Tibial artery (tissue), 4 donors: Measurements from ENCODE around the gene RABGAP1L.

ENCODE experiments used
- DNase-seq, 2 donors: peaks; one replicate each; pipeline ENCODE4 v3.0.0-alpha.2; 2019
- H3K27ac ChIP-seq, 2 donors: fragments of 200-600 bp; sonication (generic) in 1 of 2; 1 replicate in 1 of 2; 2 replicates in 1 of 2; pipeline ENCODE4 v1.5.1; 2018 to 2019; ENCODE audit warnings: mild to moderate bottlenecking in 1 of 2
- H3K27me3 ChIP-seq, 2 donors: fragments of 200-600 bp; sonication (generic) in 1 of 2; one replicate each; pipeline versions ENCODE4 v1.5.1 to v1.6.0; 2016 to 2019
- H3K36me3 ChIP-seq, 3 donors: fragments of 200-600 bp; sonication (generic) in 2 of 3; one replicate each; pipeline ENCODE4 v1.5.1; 2016 to 2019; ENCODE audit warnings: mild to moderate bottlenecking in 2 of 3
- H3K4me1 ChIP-seq, 4 donors: fragments of 200-600 bp; sonication (generic) in 2 of 4; 1 replicate in 3 of 4; 2 replicates in 1 of 4; pipeline ENCODE4 v1.5.1; 2016 to 2019
- H3K4me3 ChIP-seq, 2 donors: fragments of 200-600 bp; sonication (generic) in 1 of 2; 1 replicate in 1 of 2; 2 replicates in 1 of 2; pipeline ENCODE4 v1.5.1; 2018 to 2019; ENCODE audit warnings: mild to moderate bottlenecking in 2 of 2
- H3K9me3 ChIP-seq, 3 donors: fragments of 200-600 bp; sonication (generic) in 1 of 3; one replicate each; pipeline ENCODE4 v1.5.1; 2016 to 2019
- CTCF ChIP-seq, 2 experiments: fragments of 200-600 bp in 1 of 2; fragments of 450-650 bp in 1 of 2; IDR thresholded peaks; one replicate each; pipeline ENCODE4 v1.5.1; 2017 to 2019; ENCODE audit warnings: antibody characterized with exemption in 2 of 2, mild to moderate bottlenecking in 1 of 2, moderate library complexity in 1 of 2
- intact Hi-C: fragments of 100-400 bp; cut with DNase I; formaldehyde crosslinking; loops from one replicate; pipeline ENCODE4 v1.15.0; 2023; ENCODE audit warnings: low total_unique reads

RABGAP1L gene

DNA sequence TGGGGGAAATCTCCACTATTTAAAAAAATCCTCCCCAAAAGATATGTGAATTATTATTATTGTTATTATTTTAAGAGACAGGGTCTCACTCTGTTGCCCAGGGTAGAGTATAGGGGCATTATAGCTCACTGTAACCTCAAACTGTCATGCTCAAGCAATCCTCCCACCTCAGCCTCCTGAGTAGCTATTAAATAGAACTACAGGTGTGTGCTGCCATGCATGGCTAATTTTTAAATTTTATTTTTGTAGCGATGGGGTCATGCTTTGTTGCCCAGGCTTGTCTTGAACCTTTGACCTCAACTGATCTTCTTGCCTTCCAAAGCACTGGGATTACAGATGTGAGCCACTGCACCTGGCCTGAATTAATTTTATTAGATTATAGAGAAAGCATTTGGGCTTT, 116.8 kb downstream of the RABGAP1L start:
- no peak overlapping the region for H3K4me3 ChIP-seq
- intact Hi-C loops = no loop called here
- peaks cover 5 to 16% (median 8%) of the 10 kb centered on the region in 3 donors for H3K36me3 ChIP-seq

GRCh38 chr1:174284052-174284451, 124.7 kb downstream of the RABGAP1L start:
- no peaks in the 10 kb centered on the region for H3K27me3 ChIP-seq
- no peak overlapping the region for H3K4me3 ChIP-seq
- no peak overlapping the region for H3K27ac ChIP-seq
- no peaks in the 10 kb centered on the region for H3K4me1 ChIP-seq
- DNase-seq = no peak
- TF ChIP-seq CTCF (IDR thresholded peaks at IDR 0.05) = no peak
- peaks cover 26 to 46% (median 29%) of the 10 kb centered on the region in 3 donors for H3K36me3 ChIP-seq
- intact Hi-C loops = no loop called here
- H3K9me3 ChIP-seq = peaks cover 0 to 6% (median 5%) of the 10 kb centered on the region in 3 donors

More for the DNA sequence above, 116.8 kb downstream of the RABGAP1L start:
- H3K4me1 ChIP-seq = no peaks in the 10 kb centered on the region
- no peak for DNase-seq
- no peak overlapping the region for H3K27ac ChIP-seq
- TF ChIP-seq CTCF (IDR thresholded peaks at IDR 0.05) = no peak
- no peaks in the 10 kb centered on the region for H3K27me3 ChIP-seq
- no peaks in the 10 kb centered on the region for H3K9me3 ChIP-seq

DNA sequence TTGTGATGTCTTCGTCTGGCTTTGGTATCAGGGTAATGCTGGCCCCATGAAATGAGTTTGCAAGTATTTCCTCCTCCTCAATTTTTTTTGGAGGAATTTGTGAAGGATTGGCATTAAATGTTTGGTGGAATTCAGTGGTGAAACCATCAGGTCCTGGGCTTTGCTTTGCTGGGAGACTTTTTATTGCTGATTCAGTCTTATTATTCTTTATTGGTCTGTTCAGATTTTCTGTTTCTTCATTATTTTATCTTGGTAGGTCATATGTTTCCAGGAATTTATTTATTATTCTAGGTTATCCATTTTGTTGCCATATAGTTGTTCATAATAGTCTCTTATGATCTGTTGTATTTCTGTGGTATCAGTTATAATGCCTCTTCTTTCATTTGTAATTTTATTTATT, 126.7 kb downstream of the RABGAP1L start:
- no peaks in the 10 kb centered on the region for H3K4me1 ChIP-seq
- H3K9me3 ChIP-seq = peaks cover 0 to 6% (median 5%) of the 10 kb centered on the region in 3 donors
- H3K36me3 ChIP-seq = peaks cover 28 to 53% (median 37%) of the 10 kb centered on the region in 3 donors
- no peak for DNase-seq
- no peak overlapping the region for H3K27ac ChIP-seq
- H3K27me3 ChIP-seq = no peaks in the 10 kb centered on the region
- no peak overlapping the region for H3K4me3 ChIP-seq
- intact Hi-C loops = no loop called here
- no peak for TF ChIP-seq CTCF (IDR thresholded peaks at IDR 0.05)

GRCh38 chr1:174289644-174290310, 130.5 kb downstream of the RABGAP1L start:
- Histone ChIP-seq H3K4me1 (no peaks in the 10 kb centered on the region), H3K4me3 (no peak overlapping the region), H3K36me3 (peaks cover 23 to 38% (median 30%) of the 10 kb centered on the region in 3 donors), H3K27me3 (no peaks in the 10 kb centered on the region), H3K9me3 (peaks cover 0 to 6% (median 5%) of the 10 kb centered on the region in 3 donors), H3K27ac (no peak overlapping the region)
- intact Hi-C loops = no loop called here
- no peak for DNase-seq
- no peak for TF ChIP-seq CTCF (IDR thresholded peaks at IDR 0.05)

DNA sequence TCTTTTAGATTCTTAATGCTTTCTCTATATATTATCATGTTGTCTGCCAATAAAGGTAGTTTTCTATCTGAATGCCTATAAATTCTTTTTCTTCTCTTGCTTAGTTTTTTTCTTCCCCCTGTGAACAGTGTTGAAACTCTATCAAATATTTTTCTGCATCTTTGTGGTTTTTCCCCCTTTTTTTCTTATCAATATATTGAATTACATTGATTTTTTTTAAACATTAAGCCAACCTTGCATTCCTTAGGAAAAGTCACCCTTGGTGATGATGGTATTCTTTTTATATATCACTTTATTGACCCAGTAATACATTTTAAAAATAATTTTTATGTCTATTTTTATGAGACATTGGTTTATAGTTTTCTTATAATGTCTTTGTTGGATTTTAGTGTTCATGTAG, 131.7 kb downstream of the RABGAP1L start:
- TF ChIP-seq CTCF (IDR thresholded peaks at IDR 0.05) = no peak
- intact Hi-C loops = no loop called here

More for the DNA sequence above, 131.7 kb downstream of the RABGAP1L start:
- DNase-seq = no peak
- H3K27ac ChIP-seq = no peak overlapping the region
- H3K36me3 ChIP-seq = peaks cover 23 to 38% (median 30%) of the 10 kb centered on the region in 3 donors
- H3K4me1 ChIP-seq = no peaks in the 10 kb centered on the region
- H3K9me3 ChIP-seq = peaks cover 0 to 6% (median 5%) of the 10 kb centered on the region in 3 donors
- no peak overlapping the region for H3K4me3 ChIP-seq
- H3K27me3 ChIP-seq = no peaks in the 10 kb centered on the region
